KMS-11 (cell line): Measurements from ENCODE around the gene VENTX.

Experiments used
- H2AFZ ChIP-seq: fragments of 200-600 bp; sonication (generic); 2 replicates; pipeline ENCODE4 v1.6.1; 2016; ENCODE audit warnings: antibody characterized with exemption, mixed run types, low read depth
- H3K27ac ChIP-seq: fragments of 200-600 bp; sonication (generic); 2 replicates; pipeline ENCODE4 v1.6.1; 2016; ENCODE audit warnings: mild to moderate bottlenecking, mixed run types
- H3K27me3 ChIP-seq: fragments of 200-600 bp; sonication (generic); 2 replicates; pipeline ENCODE4 v1.6.1; 2017; ENCODE audit warnings: mild to moderate bottlenecking, low read depth, mixed run types, moderate library complexity; ENCODE audit not compliant: insufficient read depth
- H3K36me3 ChIP-seq: fragments of 200-600 bp; sonication (generic); 2 replicates; pipeline ENCODE4 v1.6.1; 2017; ENCODE audit warnings: mild to moderate bottlenecking, mixed run types; ENCODE audit not compliant: insufficient read depth
- H3K4me1 ChIP-seq: fragments of 200-600 bp; sonication (generic); 2 replicates; pipeline ENCODE4 v1.6.1; 2016; ENCODE audit warnings: mild to moderate bottlenecking, low read depth, mixed run types; ENCODE audit not compliant: poor library complexity, severe bottlenecking
- H3K4me2 ChIP-seq: fragments of 200-600 bp; sonication (generic); 2 replicates; pipeline ENCODE4 v1.7.0; 2016; ENCODE audit warnings: mild to moderate bottlenecking, mixed run types
- H3K4me3 ChIP-seq: fragments of 200-600 bp; sonication (generic); IDR thresholded peaks from 2 replicates; pipeline ENCODE4 v1.6.1; 2017; ENCODE audit warnings: low read depth, low read length, mixed read lengths; ENCODE audit not compliant: insufficient read depth
- H3K79me2 ChIP-seq: fragments of 200-600 bp; sonication (generic); 2 replicates; pipeline ENCODE4 v1.6.1; 2016; ENCODE audit warnings: low read depth, mixed run types; ENCODE audit not compliant: insufficient read depth
- H3K9ac ChIP-seq: fragments of 200-600 bp; sonication (generic); 2 replicates; pipeline ENCODE4 v1.6.1; 2016; ENCODE audit warnings: mild to moderate bottlenecking, mixed run types
- H4K20me1 ChIP-seq: fragments of 200-600 bp; sonication (generic); 2 replicates; pipeline ENCODE4 v1.6.1; 2016; ENCODE audit warnings: mild to moderate bottlenecking, mixed run types; ENCODE audit not compliant: insufficient read depth
- CTCF ChIP-seq: fragments of 200-600 bp; sonication (generic); conservative IDR thresholded peaks from 2 replicates; pipeline ENCODE4 v1.6.1; 2017; ENCODE audit warnings: low read depth, mild to moderate bottlenecking, antibody characterized with exemption, low read length, moderate library complexity, mixed read lengths

The VENTX gene

GRCh38 chr10:133243593-133243992 lies 5.9 kb downstream of the VENTX start:
- no peak overlapping the region for H3K4me2 ChIP-seq
- no peaks in the 10 kb centered on the region for H4K20me1 ChIP-seq
- no peaks in the 10 kb centered on the region for H3K36me3 ChIP-seq
- H3K27ac ChIP-seq, result no peak overlapping the region
- no peak for TF ChIP-seq CTCF
- peaks cover 67% of the 10 kb centered on the region for H3K27me3 ChIP-seq
- no peaks in the 10 kb centered on the region for H3K4me1 ChIP-seq
- H3K79me2 ChIP-seq, result no peaks in the 10 kb centered on the region
- no peak overlapping the region for H3K4me3 ChIP-seq
- no peak overlapping the region for H2AFZ ChIP-seq
- no peak overlapping the region for H3K9ac ChIP-seq

GRCh38 chr10:133245439-133246235 lies 8.0 kb downstream of the VENTX start:
- TF ChIP-seq CTCF, result no peak
- H2AFZ ChIP-seq, result no peak overlapping the region
- no peak overlapping the region for H3K4me3 ChIP-seq
- H3K27ac ChIP-seq, result no peak overlapping the region
- H3K79me2 ChIP-seq, result no peaks in the 10 kb centered on the region
- no peaks in the 10 kb centered on the region for H3K4me1 ChIP-seq
- H3K9ac ChIP-seq, result no peak overlapping the region
- H3K36me3 ChIP-seq, result no peaks in the 10 kb centered on the region
- no peak overlapping the region for H3K4me2 ChIP-seq
- peaks cover 68% of the 10 kb centered on the region for H3K27me3 ChIP-seq
- H4K20me1 ChIP-seq, result no peaks in the 10 kb centered on the region

- H3K27me3 ChIP-seq, result peaks cover 63% of the 10 kb centered on the region
- no peak overlapping the region for H3K9ac ChIP-seq
- H3K4me1 ChIP-seq, result no peaks in the 10 kb centered on the region
- H3K4me3 ChIP-seq, result no peak overlapping the region
- no peak overlapping the region for H3K27ac ChIP-seq
- TF ChIP-seq CTCF, result no peak
- no peaks in the 10 kb centered on the region for H3K36me3 ChIP-seq
- no peak overlapping the region for H2AFZ ChIP-seq
- H3K4me2 ChIP-seq, result no peak overlapping the region
- no peaks in the 10 kb centered on the region for H3K79me2 ChIP-seq
- H4K20me1 ChIP-seq, result no peaks in the 10 kb centered on the region
Measured at GRCh38 chr10:133246236-133246626, 8.6 kb downstream of the VENTX start.

- Histone ChIP-seq H3K4me3 (no peak overlapping the region), H3K4me1 (no peaks in the 10 kb centered on the region), H3K27me3 (peaks cover 71% of the 10 kb centered on the region), H3K4me2 (no peak overlapping the region), H3K36me3 (no peaks in the 10 kb centered on the region), H3K79me2 (no peaks in the 10 kb centered on the region), H4K20me1 (no peaks in the 10 kb centered on the region), H3K27ac (no peak overlapping the region), H3K9ac (no peak overlapping the region), H2AFZ (no peak overlapping the region)
- TF ChIP-seq CTCF, result no peak
Measured at GRCh38 chr10:133247681-133248333, 10.2 kb downstream of the VENTX start.
